Tibial artery (tissue), 4 donors: ENCODE data around the gene HOXB2.
A peak's percentile ranks its signal among the peaks of the same experiment; 100 is the strongest.

Experiments used
- DNase-seq, 2 donors: peaks; one replicate each; pipeline ENCODE4 v3.0.0-alpha.2; 2019
- H3K27ac ChIP-seq, 2 donors: fragments of 200-600 bp; sonication (generic) in 1 of 2; 1 replicate in 1 of 2; 2 replicates in 1 of 2; pipeline ENCODE4 v1.5.1; 2018 to 2019; ENCODE audit warnings: mild to moderate bottlenecking in 1 of 2
- H3K27me3 ChIP-seq, 2 donors: fragments of 200-600 bp; sonication (generic) in 1 of 2; one replicate each; pipeline versions ENCODE4 v1.5.1 to v1.6.0; 2016 to 2019
- H3K36me3 ChIP-seq, 3 donors: fragments of 200-600 bp; sonication (generic) in 2 of 3; one replicate each; pipeline ENCODE4 v1.5.1; 2016 to 2019; ENCODE audit warnings: mild to moderate bottlenecking in 2 of 3
- H3K4me1 ChIP-seq, 4 donors: fragments of 200-600 bp; sonication (generic) in 2 of 4; 1 replicate in 3 of 4; 2 replicates in 1 of 4; pipeline ENCODE4 v1.5.1; 2016 to 2019
- H3K4me3 ChIP-seq, 2 donors: fragments of 200-600 bp; sonication (generic) in 1 of 2; 1 replicate in 1 of 2; 2 replicates in 1 of 2; pipeline ENCODE4 v1.5.1; 2018 to 2019; ENCODE audit warnings: mild to moderate bottlenecking in 2 of 2
- H3K9me3 ChIP-seq, 3 donors: fragments of 200-600 bp; sonication (generic) in 1 of 3; one replicate each; pipeline ENCODE4 v1.5.1; 2016 to 2019
- CTCF ChIP-seq, 2 experiments: fragments of 200-600 bp in 1 of 2; fragments of 450-650 bp in 1 of 2; IDR thresholded peaks; one replicate each; pipeline ENCODE4 v1.5.1; 2017 to 2019; ENCODE audit warnings: antibody characterized with exemption in 2 of 2, mild to moderate bottlenecking in 1 of 2, moderate library complexity in 1 of 2
- intact Hi-C: fragments of 100-400 bp; cut with DNase I; formaldehyde crosslinking; loops from one replicate; pipeline ENCODE4 v1.15.0; 2023; ENCODE audit warnings: low total_unique reads

Gene HOXB2

GRCh38 chr17:48545022-48545375 is at the start of gene HOXB2:
HOXB2 (minus strand) TSS chr17:48545109; CDS start chr17:48544911, 198 bp downstream.
- Histone ChIP-seq H3K9me3 (no peaks in the 10 kb centered on the region), H3K36me3 (no peaks in the 10 kb centered on the region), H3K4me3 (peak within 1 kb of the TSS; percentile 54 to 78), H3K27ac (peak within 1 kb of the TSS; percentile 55 to 95), H3K4me1 (peaks cover 0 to 37% (median 30%) of the 10 kb centered on the region in 4 donors), H3K27me3 (peaks cover 0 to 5% of the 10 kb centered on the region in 2 donors)
- no peak for TF ChIP-seq CTCF (IDR thresholded peaks at IDR 0.05)
- DNase-seq: peak in 1 of 2 donors; percentile 39
- intact Hi-C loops: no loop called here

- Histone ChIP-seq H3K36me3 (no peaks in the 10 kb centered on the region), H3K27me3 (peaks cover 0 to 94% of the 10 kb centered on the region in 2 donors), H3K4me1 (peaks cover 0 to 40% (median 25%) of the 10 kb centered on the region in 4 donors), H3K9me3 (no peaks in the 10 kb centered on the region), H3K4me3 (peak overlapping the region; percentile 10 to 40), H3K27ac (no peak overlapping the region)
- peak in 1 of 2 donors; percentile 47 for DNase-seq
- intact Hi-C loops: no loop called here
- peak; percentile 89 to 92 for TF ChIP-seq CTCF (IDR thresholded peaks at IDR 0.05)
Observed at GRCh38 chr17:48593840-48594537, 49.1 kb upstream of the HOXB2 start.

GRCh38 chr17:48593126-48593829 is 48.4 kb upstream of the HOXB2 start, which contains the start of gene HOXB5:
HOXB5 (minus strand) TSS chr17:48593779; CDS start chr17:48593682, 97 bp downstream.
- intact Hi-C loops: no loop called here
- H3K4me3 ChIP-seq: peak within 1 kb of the TSS; percentile 10 to 40
- no peak within 1 kb of the TSS for H3K27ac ChIP-seq
- no peak for TF ChIP-seq CTCF (IDR thresholded peaks at IDR 0.05)
- no peak for DNase-seq
- no peaks in the 10 kb centered on the region for H3K9me3 ChIP-seq
- no peaks in the 10 kb centered on the region for H3K36me3 ChIP-seq
- peaks cover 0 to 38% (median 24%) of the 10 kb centered on the region in 4 donors for H3K4me1 ChIP-seq
- H3K27me3 ChIP-seq: peaks cover 0 to 94% of the 10 kb centered on the region in 2 donors

- DNase-seq: no peak
- no peaks in the 10 kb centered on the region for H3K9me3 ChIP-seq
- TF ChIP-seq CTCF (IDR thresholded peaks at IDR 0.05): no peak
- intact Hi-C loops: no loop called here
- H3K4me1 ChIP-seq: peaks cover 0 to 30% (median 17%) of the 10 kb centered on the region in 4 donors
- no peak overlapping the region for H3K4me3 ChIP-seq
- no peaks in the 10 kb centered on the region for H3K36me3 ChIP-seq
- H3K27ac ChIP-seq: no peak overlapping the region
- H3K27me3 ChIP-seq: peaks cover 0 to 94% of the 10 kb centered on the region in 2 donors
Observed at GRCh38 chr17:48592577-48592976, 47.7 kb upstream of the HOXB2 start.

- DNase-seq: no peak
- peaks cover 0 to 26% (median 12%) of the 10 kb centered on the region in 4 donors for H3K4me1 ChIP-seq
- H3K27me3 ChIP-seq: peaks cover 0 to 94% of the 10 kb centered on the region in 2 donors
- intact Hi-C loops: no loop called here
- no peaks in the 10 kb centered on the region for H3K9me3 ChIP-seq
- H3K4me3 ChIP-seq: no peak overlapping the region
- no peaks in the 10 kb centered on the region for H3K36me3 ChIP-seq
- TF ChIP-seq CTCF (IDR thresholded peaks at IDR 0.05): no peak
- H3K27ac ChIP-seq: no peak overlapping the region
Observed at GRCh38 chr17:48592057-48592514, 47.2 kb upstream of the HOXB2 start.
